Activated CD8-positive, alpha-beta memory T cell treated with anti-CD3 and anti-CD28 coated beads, Interleukin-2, amount 50 U/mL, for 24 hours (primary cell): ENCODE results near the gene ANKRD28.
A peak's percentile ranks its signal among the peaks of the same experiment; 100 is the strongest.
"Not testable (repeated sequence)": the region's sequence is repeated elsewhere in the genome, so short reads cannot be mapped to it uniquely, and the experiment has no call there.

Experiments
- DNase-seq: peaks from one replicate; pipeline ENCODE4 v3.0.0-alpha.2; 2020; ENCODE audit errors: extremely low read depth

The ANKRD28 gene

GRCh38 chr3:15636028-15636709 is 161.6 kb downstream of the ANKRD28 start:
- no peak for DNase-seq

- DNase-seq: no peak
Observed at GRCh38 chr3:15635121-15635661, 162.6 kb downstream of the ANKRD28 start.

GRCh38 chr3:15634671-15635070 is 163.1 kb downstream of the ANKRD28 start:
- DNase-seq: no peak

- DNase-seq: no peak
Observed at GRCh38 chr3:15633766-15634598, 163.8 kb downstream of the ANKRD28 start.

GRCh38 chr3:15633159-15633558 is 164.6 kb downstream of the ANKRD28 start:
- no peak for DNase-seq

GRCh38 chr3:15632212-15632580 is 165.6 kb downstream of the ANKRD28 start:
- DNase-seq: no peak

GRCh38 chr3:15631426-15632211 is 166.2 kb downstream of the ANKRD28 start:
- DNase-seq: no peak

GRCh38 chr3:15630646-15631350 is 167.0 kb downstream of the ANKRD28 start:
- no peak for DNase-seq

GRCh38 chr3:15629860-15630597 is 167.8 kb downstream of the ANKRD28 start:
- DNase-seq: peak; percentile 41

- no peak for DNase-seq
Observed at GRCh38 chr3:15628967-15629366, 168.8 kb downstream of the ANKRD28 start.

GRCh38 chr3:15623535-15624440 is 174.0 kb downstream of the ANKRD28 start:
- DNase-seq: no peak

GRCh38 chr3:15619659-15620464 is 177.9 kb downstream of the ANKRD28 start:
- not testable (repeated sequence) for DNase-seq
